Endothelial cell of umbilical vein (primary cell): Measurements from ENCODE around the gene TMEM18.

Source experiments
- CTCF ChIP-seq, 2 donors: IDR thresholded peaks; 1 replicate in 1 of 2; 2 replicates in 1 of 2; pipeline ENCODE4 v1.5.1; 2011; ENCODE audit warnings: low read length in 2 of 2, mild to moderate bottlenecking in 2 of 2, moderate library complexity in 2 of 2, control low read depth in 1 of 2, inconsistent platforms in 1 of 2, low read depth in 1 of 2; ENCODE audit not compliant: insufficient read depth in 1 of 2; ENCODE audit errors: extremely low read depth in 1 of 2
- EZH2 ChIP-seq: IDR thresholded peaks from 2 replicates; pipeline ENCODE4 v1.6.1; 2012; ENCODE audit warnings: borderline replicate concordance, low read depth, mild to moderate bottlenecking, moderate library complexity, low read length, inconsistent platforms; ENCODE audit not compliant: severe bottlenecking
- FOS ChIP-seq: IDR thresholded peaks from 2 replicates; pipeline ENCODE4 v1.6.1; 2011; ENCODE audit warnings: mild to moderate bottlenecking, low read length, moderate library complexity, borderline replicate concordance; ENCODE audit not compliant: insufficient read depth
- MAX ChIP-seq: IDR thresholded peaks from 2 replicates; pipeline ENCODE4 v1.6.1; 2011; ENCODE audit not compliant: insufficient read depth, insufficient read length
- POLR2A ChIP-seq: IDR thresholded peaks from 2 replicates; pipeline ENCODE4 v1.6.1; 2012; ENCODE audit warnings: low read depth, mild to moderate bottlenecking, control low read depth, low read length
- POLR2AphosphoS5 ChIP-seq: IDR thresholded peaks from 2 replicates; pipeline ENCODE4 v1.6.1; 2012; ENCODE audit warnings: low read depth, mild to moderate bottlenecking, control low read depth, low read length, moderate library complexity; ENCODE audit not compliant: insufficient read depth

- TF ChIP-seq CTCF (IDR thresholded peaks at IDR 0.05; ENCODE audit: extremely low read depth in 1 of 2, insufficient read depth in 1 of 2, low read depth in 1 of 2, low read length in 2 of 2) (no peak), POLR2AphosphoS5 (no peak), EZH2 (no peak), POLR2A (no peak), FOS (no peak), MAX (no peak)
These were observed 39.4 kb downstream of the TMEM18 start for GRCh38 chr2:637804-638203.
